CD4-positive, alpha-beta T cell treated with Interleukin-21 for 1 hour (primary cell): ENCODE data around the gene PRKAG2.
"Not testable (repeated sequence)": the region's sequence is repeated elsewhere in the genome, so short reads cannot be mapped to it uniquely, and the experiment has no call there.

Experiments
- DNase-seq: peaks from one replicate; pipeline ENCODE4 v3.0.0-alpha.2; 2020

The PRKAG2 gene

GRCh38 chr7:151761957-151762356, 115.0 kb downstream of the PRKAG2 start:
- DNase-seq = no peak

- DNase-seq = no peak
Measured at GRCh38 chr7:151761231-151761630, 115.7 kb downstream of the PRKAG2 start.

GRCh38 chr7:151759591-151760042, 117.3 kb downstream of the PRKAG2 start:
- peak; percentile 67 for DNase-seq

GRCh38 chr7:151758622-151759540, 118.0 kb downstream of the PRKAG2 start:
- no peak for DNase-seq

GRCh38 chr7:151757274-151757673, 119.6 kb downstream of the PRKAG2 start:
- DNase-seq = no peak

- DNase-seq = no peak
Measured at GRCh38 chr7:151756866-151757265, 120.0 kb downstream of the PRKAG2 start.

GRCh38 chr7:151756076-151756731, 120.7 kb downstream of the PRKAG2 start:
- DNase-seq = peak; percentile 61

- no peak for DNase-seq
Measured at GRCh38 chr7:151755131-151755801, 121.6 kb downstream of the PRKAG2 start.

GRCh38 chr7:151754688-151755130, 122.2 kb downstream of the PRKAG2 start:
- DNase-seq = no peak

GRCh38 chr7:151754142-151754590, 122.7 kb downstream of the PRKAG2 start:
- peak; percentile 14 for DNase-seq

GRCh38 chr7:151752816-151753595, 123.9 kb downstream of the PRKAG2 start:
- DNase-seq = no peak

- DNase-seq = no peak
Measured at GRCh38 chr7:151752037-151752436, 124.9 kb downstream of the PRKAG2 start.

GRCh38 chr7:151748733-151749132, 128.2 kb downstream of the PRKAG2 start:
- no peak for DNase-seq

GRCh38 chr7:151748021-151748420, 128.9 kb downstream of the PRKAG2 start:
- DNase-seq = not testable (repeated sequence)

- no peak for DNase-seq
Measured at GRCh38 chr7:151745706-151746105, 131.2 kb downstream of the PRKAG2 start.

- DNase-seq = no peak
Measured at GRCh38 chr7:151744656-151745638, 132.0 kb downstream of the PRKAG2 start.

- DNase-seq = no peak
Measured at GRCh38 chr7:151744051-151744580, 132.8 kb downstream of the PRKAG2 start.

- DNase-seq = no peak
Measured at GRCh38 chr7:151743481-151743983, 133.4 kb downstream of the PRKAG2 start.

GRCh38 chr7:151742713-151743480, 134.0 kb downstream of the PRKAG2 start:
- DNase-seq = no peak

GRCh38 chr7:151741585-151741984, 135.3 kb downstream of the PRKAG2 start:
- no peak for DNase-seq
